ENCODE measurements around the gene ADM.
"Not testable (repeated sequence)": the region's sequence is repeated elsewhere in the genome, so short reads cannot be mapped to it uniquely, and the experiment has no call there.

Gene ADM

GRCh38 chr11:10304495-10305261 lies at the start of gene ADM:
TSS of gene ADM (plus strand) at chr11:10305073. CDS start at chr11:10305701, 628 bp downstream.
- DNase-seq (ENCODE audit: low read depth) = peak; percentile 92

DNA sequence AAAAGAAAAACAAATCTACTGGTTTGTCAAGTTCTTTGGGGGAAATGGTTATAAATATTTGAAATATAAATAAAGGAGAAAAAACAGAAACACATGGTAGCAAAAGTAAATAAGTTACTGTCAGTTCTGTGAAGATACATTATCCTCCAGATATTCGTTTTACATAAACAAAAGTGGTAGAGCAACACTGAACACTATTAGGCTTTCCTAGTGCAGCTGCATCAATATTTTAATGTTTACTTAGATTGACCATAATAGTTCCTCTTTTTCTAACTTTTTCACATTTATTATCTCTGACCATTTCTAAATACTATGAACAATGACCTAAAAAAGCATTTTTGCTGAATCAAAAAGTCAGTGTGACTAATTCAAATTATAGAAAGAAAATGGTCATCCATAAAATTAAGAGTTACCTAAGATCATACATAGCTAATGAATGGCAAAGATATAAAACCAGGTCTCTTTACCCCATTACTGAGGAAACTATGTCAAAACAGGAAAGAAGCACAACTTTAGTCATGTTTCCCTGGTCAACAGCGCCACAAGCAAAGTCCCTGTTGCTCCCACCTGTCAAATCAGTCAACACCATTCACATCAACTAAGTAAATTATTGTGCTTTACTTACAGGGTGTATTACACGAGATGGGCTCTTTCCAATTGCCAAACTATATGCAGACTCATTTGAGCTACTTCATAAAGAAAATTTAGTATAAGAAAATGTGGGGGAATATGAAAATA lies 49.3 kb upstream of the ADM start:
- DNase-seq (ENCODE audit: low read depth) = no peak

GRCh38 chr11:10257478-10257877 lies 47.4 kb upstream of the ADM start:
- DNase-seq (ENCODE audit: low read depth) = no peak

GRCh38 chr11:10261821-10262220 lies 43.1 kb upstream of the ADM start:
- peak; percentile 63 for DNase-seq (ENCODE audit: low read depth)

GRCh38 chr11:10263929-10264328 lies 40.9 kb upstream of the ADM start:
- peak; percentile 69 for DNase-seq (ENCODE audit: low read depth)

- not testable (repeated sequence) for DNase-seq (ENCODE audit: low read depth)
Measured at GRCh38 chr11:10264716-10265115, 40.2 kb upstream of the ADM start.

DNA sequence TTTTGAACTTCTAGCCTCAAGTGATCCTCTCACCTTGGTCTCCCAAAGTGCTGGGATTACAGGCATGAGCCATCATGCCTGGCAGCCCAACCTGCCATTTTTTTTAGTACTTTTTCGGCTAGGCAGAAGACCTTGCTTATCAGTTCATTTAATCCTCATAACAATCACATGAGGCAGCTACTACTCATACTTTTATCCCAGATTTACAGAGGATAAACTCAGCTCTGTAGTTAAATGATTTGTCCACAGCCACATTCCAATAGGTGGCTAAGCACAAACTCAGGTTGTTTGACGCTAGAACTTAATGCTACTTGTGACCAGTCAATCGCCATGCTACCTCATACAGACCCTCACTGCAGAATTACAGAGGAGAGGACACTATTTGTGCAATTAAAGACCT lies 38.9 kb upstream of the ADM start:
- DNase-seq (ENCODE audit: low read depth) = no peak

GRCh38 chr11:10267821-10268220 lies 37.1 kb upstream of the ADM start:
- no peak for DNase-seq (ENCODE audit: low read depth)

DNA sequence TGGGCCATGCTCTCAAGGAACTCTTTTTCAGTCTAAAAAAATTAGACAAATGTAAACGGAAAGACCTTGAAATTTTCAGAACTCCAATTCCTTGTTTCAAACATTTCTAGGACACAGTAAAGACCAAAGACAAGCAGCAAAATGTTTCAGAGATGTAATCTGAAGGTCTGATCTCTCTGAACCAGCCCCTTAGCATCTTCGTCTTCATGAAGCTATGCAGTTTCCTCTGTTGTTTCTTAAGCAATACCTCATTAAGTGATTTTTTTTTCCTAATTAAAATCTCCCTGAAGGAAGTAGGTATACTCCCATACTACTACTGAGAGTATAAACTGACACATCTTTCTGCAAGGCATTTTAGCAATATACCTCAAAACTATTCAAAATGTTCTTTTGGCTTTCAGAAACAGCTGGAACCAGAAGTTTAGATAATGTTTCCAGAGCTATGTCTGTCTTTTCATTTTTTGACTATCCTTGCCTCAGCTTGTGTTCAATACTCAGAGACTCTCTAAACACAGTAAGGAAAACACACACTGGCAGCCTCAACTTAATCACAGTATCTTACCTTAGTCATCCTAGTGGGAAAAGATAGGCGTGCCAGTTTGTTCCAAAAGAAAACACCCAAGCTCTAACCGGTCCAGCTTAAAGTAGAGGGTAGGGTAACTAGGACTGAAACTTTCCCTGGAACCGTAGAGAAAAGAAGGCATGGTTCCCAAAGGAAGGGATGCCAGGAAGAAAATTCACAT lies 36.0 kb upstream of the ADM start:
- no peak for DNase-seq (ENCODE audit: low read depth)

GRCh38 chr11:10272132-10272531 lies 32.7 kb upstream of the ADM start:
- no peak for DNase-seq (ENCODE audit: low read depth)

- no peak for DNase-seq (ENCODE audit: low read depth)
Measured at GRCh38 chr11:10273738-10274137, 31.1 kb upstream of the ADM start.

DNA sequence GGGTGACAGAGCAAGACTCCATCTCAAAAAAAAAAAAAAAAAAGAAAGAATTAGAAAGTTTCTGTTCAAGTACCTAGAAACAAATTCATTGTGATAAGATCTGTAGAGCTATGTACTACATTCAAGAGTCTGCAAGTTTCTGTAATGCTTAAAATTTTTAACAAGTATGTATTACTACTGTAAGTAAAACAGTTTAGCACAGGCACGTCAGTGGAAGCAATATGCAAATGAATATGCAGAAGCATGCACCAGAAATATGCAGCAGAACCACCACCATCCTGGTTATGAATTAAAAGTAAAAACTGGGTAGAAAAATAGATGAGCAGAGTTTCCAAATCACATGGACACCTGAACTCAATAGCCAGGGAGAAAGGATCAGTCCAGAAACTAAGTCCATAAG lies 30.1 kb upstream of the ADM start:
- no peak for DNase-seq (ENCODE audit: low read depth)

DNA sequence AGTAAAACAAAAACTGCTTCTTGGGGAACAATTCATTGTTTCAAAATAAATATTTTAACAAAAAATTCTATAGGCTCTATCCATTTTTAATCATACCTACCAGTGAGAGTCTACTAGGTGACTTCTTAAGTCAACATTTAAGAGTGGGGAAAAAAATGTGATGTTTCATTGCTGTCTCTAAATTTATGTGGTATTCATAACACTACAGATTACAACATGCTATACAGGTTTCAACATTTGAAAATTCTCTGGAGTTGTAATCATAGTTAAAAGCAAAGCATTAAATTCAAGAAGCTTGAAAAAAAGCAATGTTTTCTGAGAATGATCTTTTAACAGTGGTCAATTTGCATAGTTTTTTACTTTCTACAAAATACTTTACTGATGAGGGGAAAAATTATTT lies 29.2 kb upstream of the ADM start:
- DNase-seq (ENCODE audit: low read depth) = no peak

- DNase-seq (ENCODE audit: low read depth) = no peak
Measured at GRCh38 chr11:10282117-10282516, 22.8 kb upstream of the ADM start.

DNA sequence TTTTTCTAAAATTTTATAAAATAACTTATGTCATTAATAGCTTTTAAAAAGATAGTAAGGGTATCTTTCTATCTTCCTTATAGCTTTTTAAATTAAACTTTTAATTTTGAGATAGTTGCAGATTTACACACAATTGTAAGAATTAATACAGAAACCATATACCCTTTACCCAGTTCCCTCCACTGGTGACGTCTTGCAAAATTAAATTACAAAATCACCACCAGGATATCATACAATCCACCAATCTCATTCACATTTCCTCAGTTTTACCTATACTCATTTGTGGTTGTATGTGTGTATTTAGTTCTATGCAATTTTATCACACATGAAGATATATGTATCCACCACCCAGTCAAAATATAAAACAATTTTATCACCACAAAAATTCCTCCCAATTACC lies 20.9 kb upstream of the ADM start:
- DNase-seq (ENCODE audit: low read depth) = no peak

DNA sequence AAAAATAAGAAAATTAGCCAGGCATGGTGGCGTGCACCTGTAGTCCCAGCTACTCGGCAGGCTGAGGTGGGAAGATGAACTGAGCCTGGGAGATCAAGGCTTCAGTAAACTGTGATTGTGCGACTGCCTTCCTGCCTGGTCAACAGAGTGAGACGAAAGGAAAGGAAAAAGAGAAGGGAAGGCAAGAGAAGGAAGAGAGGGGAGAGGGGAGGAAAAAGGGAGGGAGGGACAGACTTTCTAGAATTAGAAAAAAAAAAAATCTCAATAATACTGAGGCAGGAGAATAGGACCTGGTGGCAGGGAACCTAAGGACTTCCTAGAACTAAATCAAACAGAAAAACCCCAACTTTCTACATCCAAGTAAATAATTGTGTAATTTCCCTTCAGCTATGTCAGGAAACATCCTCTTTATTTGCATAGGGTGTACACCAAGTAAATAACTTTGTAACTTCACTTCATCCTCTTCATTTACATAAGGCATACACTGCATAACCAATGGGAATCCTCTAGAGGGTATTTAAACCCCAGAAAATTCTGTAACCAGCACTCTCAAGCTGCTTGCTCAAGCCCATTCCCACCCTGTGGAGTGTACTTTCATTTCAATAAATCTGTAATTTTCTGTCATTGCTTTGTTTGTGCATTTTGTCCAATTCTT lies 19.6 kb upstream of the ADM start:
- DNase-seq (ENCODE audit: low read depth) = no peak

DNA sequence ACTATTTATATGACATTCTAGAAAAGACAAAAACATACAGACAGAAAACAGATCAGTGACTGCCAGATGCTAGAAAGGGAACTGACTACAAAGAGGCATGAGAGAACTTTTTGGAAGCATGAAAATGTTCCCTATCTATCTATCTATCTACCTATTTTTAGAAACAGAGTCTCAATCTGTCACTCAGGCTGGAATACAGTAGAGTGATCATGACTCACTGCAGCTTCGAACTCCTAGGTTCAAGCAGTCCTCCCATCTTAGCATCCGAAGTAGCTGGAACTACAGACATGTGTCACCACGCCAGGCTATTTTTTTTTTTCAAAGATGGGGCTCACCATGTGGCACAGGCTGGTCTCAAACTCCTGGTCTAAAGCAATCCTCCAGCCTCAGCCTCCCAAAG lies 17.7 kb upstream of the ADM start:
- DNase-seq (ENCODE audit: low read depth) = no peak

GRCh38 chr11:10287766-10288715 lies 16.8 kb upstream of the ADM start:
- no peak for DNase-seq (ENCODE audit: low read depth)

DNA sequence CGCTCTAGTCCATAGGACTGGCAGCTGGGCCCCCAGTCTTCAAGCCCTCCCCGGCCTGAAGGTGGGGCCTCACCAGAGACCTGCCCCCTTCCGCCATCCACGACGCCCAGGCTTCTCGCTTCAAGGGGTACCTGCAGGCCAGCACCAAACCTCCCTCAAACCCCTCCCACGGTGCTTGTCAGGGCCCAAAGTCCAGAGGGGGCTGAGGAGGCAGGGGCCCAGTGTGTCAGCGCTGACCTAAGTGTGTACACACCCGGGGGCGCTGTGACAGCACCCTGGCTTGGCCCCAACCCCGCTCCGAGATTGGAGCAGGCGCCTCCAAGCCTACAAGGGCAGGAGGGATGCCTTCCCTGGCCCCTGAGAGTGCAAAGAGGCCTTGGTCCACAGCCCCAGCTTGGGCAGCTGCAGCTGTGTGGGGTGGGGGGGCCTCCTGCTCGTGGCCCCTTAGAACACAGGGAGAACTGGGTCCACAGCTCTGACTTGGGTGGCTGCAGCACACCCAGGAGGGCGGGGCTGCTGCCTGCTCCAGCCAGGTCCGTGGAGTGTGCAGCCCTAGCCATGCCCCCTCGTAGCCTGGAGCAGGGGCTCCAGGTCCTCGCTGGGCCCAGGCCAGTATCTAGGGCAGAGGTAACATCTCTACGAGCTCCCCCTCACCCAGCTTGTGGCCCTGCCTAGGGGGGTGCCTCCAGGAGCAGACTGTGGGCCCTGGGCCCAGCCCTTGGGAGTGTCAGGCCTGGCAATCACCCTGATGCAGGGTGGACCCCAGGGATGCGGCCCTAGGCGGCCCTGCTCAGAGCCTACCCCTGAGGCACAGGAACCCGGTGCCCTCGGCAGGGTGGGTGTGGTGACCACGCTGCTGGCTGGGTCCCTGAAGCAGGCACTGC lies 15.8 kb upstream of the ADM start:
- no peak for DNase-seq (ENCODE audit: low read depth)

- no peak for DNase-seq (ENCODE audit: low read depth)
Measured at GRCh38 chr11:10289765-10290380, 15.0 kb upstream of the ADM start.
